Measurements from ENCODE around the gene DLX3.

DLX3 gene

GRCh38 chr17:50034498-50035364 is 39.7 kb upstream of the DLX3 start:
- Histone ChIP-seq H3K36me3 (ENCODE audit: low read length) (no peaks in the 10 kb centered on the region), H3K9ac (ENCODE audit: low read length) (no peak overlapping the region), H2AFZ (ENCODE audit: low read depth, low read length, severe bottlenecking) (no peak overlapping the region), H3K9me2 (replicated peaks; ENCODE audit: insufficient read depth, low read length) (no peaks in the 10 kb centered on the region), H3F3A (ENCODE audit: insufficient read depth) (no peaks in the 10 kb centered on the region), H3K79me2 (ENCODE audit: insufficient read depth, low read length) (no peaks in the 10 kb centered on the region), H4K20me1 (ENCODE audit: low read depth, low read length) (no peaks in the 10 kb centered on the region), H3K4me3 (ENCODE audit: insufficient read depth, low read length, poor library complexity, severe bottlenecking) (no peak overlapping the region), H3K27me3 (ENCODE audit: low read length) (no peaks in the 10 kb centered on the region), H3K9me3 (ENCODE audit: insufficient read depth, low read length) (no peaks in the 10 kb centered on the region), H3K27ac (ENCODE audit: low read depth, low read length) (no peak overlapping the region), H3K4me2 (ENCODE audit: low read depth, low read length, poor library complexity, severe bottlenecking) (no peak overlapping the region)
- TF ChIP-seq CTCF (IDR thresholded peaks at IDR 0.05; ENCODE audit: insufficient read depth, low read length, poor library complexity, severe bottlenecking) (no peak), EZH2phosphoT487 (conservative IDR thresholded peaks at IDR 0.05; ENCODE audit: low read length) (no peak)

GRCh38 chr17:50033316-50033715 is 38.3 kb upstream of the DLX3 start:
- Histone ChIP-seq H2AFZ (ENCODE audit: low read depth, low read length, severe bottlenecking) (no peak overlapping the region), H3K79me2 (ENCODE audit: insufficient read depth, low read length) (no peaks in the 10 kb centered on the region), H3K9me2 (replicated peaks; ENCODE audit: insufficient read depth, low read length) (no peaks in the 10 kb centered on the region), H3K27me3 (ENCODE audit: low read length) (no peaks in the 10 kb centered on the region), H3F3A (ENCODE audit: insufficient read depth) (no peaks in the 10 kb centered on the region), H3K36me3 (ENCODE audit: low read length) (no peaks in the 10 kb centered on the region), H3K4me2 (ENCODE audit: low read depth, low read length, poor library complexity, severe bottlenecking) (no peak overlapping the region), H3K4me3 (ENCODE audit: insufficient read depth, low read length, poor library complexity, severe bottlenecking) (no peak overlapping the region), H4K20me1 (ENCODE audit: low read depth, low read length) (no peaks in the 10 kb centered on the region), H3K9ac (ENCODE audit: low read length) (no peak overlapping the region), H3K27ac (ENCODE audit: low read depth, low read length) (no peak overlapping the region), H3K9me3 (ENCODE audit: insufficient read depth, low read length) (no peaks in the 10 kb centered on the region)
- TF ChIP-seq CTCF (IDR thresholded peaks at IDR 0.05; ENCODE audit: insufficient read depth, low read length, poor library complexity, severe bottlenecking) (no peak), EZH2phosphoT487 (conservative IDR thresholded peaks at IDR 0.05; ENCODE audit: low read length) (no peak)

- no peak overlapping the region for H3K27ac ChIP-seq (ENCODE audit: low read depth, low read length)
- TF ChIP-seq EZH2phosphoT487 (conservative IDR thresholded peaks at IDR 0.05; ENCODE audit: low read length) = no peak
- no peak for TF ChIP-seq CTCF (IDR thresholded peaks at IDR 0.05; ENCODE audit: insufficient read depth, low read length, poor library complexity, severe bottlenecking)
Observed at GRCh38 chr17:50029185-50029584, 34.2 kb upstream of the DLX3 start.

More at GRCh38 chr17:50029185-50029584, 34.2 kb upstream of the DLX3 start:
- H3K9ac ChIP-seq (ENCODE audit: low read length) = no peak overlapping the region
- no peak overlapping the region for H2AFZ ChIP-seq (ENCODE audit: low read depth, low read length, severe bottlenecking)
- no peaks in the 10 kb centered on the region for H3K36me3 ChIP-seq (ENCODE audit: low read length)
- peaks cover 10% of the 10 kb centered on the region; the same call in 1 of the 2 replicates for H3K9me3 ChIP-seq (ENCODE audit: insufficient read depth, low read length)
- H3F3A ChIP-seq (ENCODE audit: insufficient read depth) = peaks cover 6% of the 10 kb centered on the region; the same call in 1 of the 2 replicates
- no peak overlapping the region for H3K4me2 ChIP-seq (ENCODE audit: low read depth, low read length, poor library complexity, severe bottlenecking)
- no peak overlapping the region for H3K4me3 ChIP-seq (ENCODE audit: insufficient read depth, low read length, poor library complexity, severe bottlenecking)
- no peaks in the 10 kb centered on the region for H3K9me2 ChIP-seq (replicated peaks; ENCODE audit: insufficient read depth, low read length)
- H3K27me3 ChIP-seq (ENCODE audit: low read length) = no peaks in the 10 kb centered on the region
- H3K79me2 ChIP-seq (ENCODE audit: insufficient read depth, low read length) = no peaks in the 10 kb centered on the region
- H4K20me1 ChIP-seq (ENCODE audit: low read depth, low read length) = no peaks in the 10 kb centered on the region

Data from SU-DHL-6 (cell line).